PC-9 (cell line): ENCODE measurements around the gene SEBOX. TPM values are rescaled to one million over a fixed set of nuclear protein-coding genes. Genes with fewer than 3 reads are reported as not detected.

ENCODE experiments used
- BruUV-seq: library from RNA; stranded (reverse); fragments of 400-500 nt; replicated peaks from 2 replicates; lab custom pipeline; 2021; lab: Mats Ljungman, UMichigan
- CTCF ChIA-PET: fragments of 300-600 bp; sonication (Branson Sonifier 250); formaldehyde crosslinking; loops from one replicate; lab custom pipeline; 2022; ENCODE audit warnings: antibody characterized with exemption; lab: Charles Lee
- POLR2A ChIA-PET: fragments of 300-600 bp; sonication (Branson Sonifier 250); formaldehyde crosslinking; loops from one replicate; lab custom pipeline; 2022; ENCODE audit warnings: antibody characterized with exemption; ENCODE audit not compliant: unreplicated experiment; lab: Charles Lee
- DNase-seq, 2 experiments: peaks; one replicate each; pipeline versions ENCODE4 v3.0.0 to v3.0.0-alpha.2; 2015 to 2022; ENCODE audit warnings: mixed read lengths in 1 of 2
- H2AFZ ChIP-seq: fragments of 200-600 bp; sonication (generic); 2 replicates; pipeline ENCODE4 v1.8.1; 2017; ENCODE audit warnings: antibody characterized with exemption
- H3F3A ChIP-seq: fragments of 200-600 bp; sonication (generic); 2 replicates; pipeline ENCODE4 v1.8.1; 2017; ENCODE audit warnings: antibody characterized with exemption, mild to moderate bottlenecking, low read depth; ENCODE audit not compliant: insufficient read depth
- H3K27ac ChIP-seq: fragments of 200-600 bp; sonication (generic); 2 replicates; pipeline ENCODE4 v1.6.1; 2016; ENCODE audit warnings: mixed run types
- H3K27me3 ChIP-seq: fragments of 200-600 bp; sonication (generic); 2 replicates; pipeline ENCODE4 v1.6.1; 2016; ENCODE audit warnings: low read depth, mixed run types; ENCODE audit not compliant: insufficient read depth
- H3K36me3 ChIP-seq: fragments of 200-600 bp; sonication (generic); 2 replicates; pipeline ENCODE4 v1.6.1; 2016; ENCODE audit warnings: low read depth, mixed run types
- H3K4me1 ChIP-seq: fragments of 200-600 bp; sonication (generic); replicated peaks from 2 replicates; pipeline ENCODE4 v1.6.1; 2016; ENCODE audit warnings: mixed run types; ENCODE audit not compliant: insufficient read depth
- H3K4me2 ChIP-seq: fragments of 200-600 bp; sonication (generic); 2 replicates; pipeline ENCODE4 v1.6.1; 2017; ENCODE audit warnings: mixed run types
- H3K4me3 ChIP-seq: fragments of 200-600 bp; sonication (generic); 2 replicates; pipeline ENCODE4 v1.6.1; 2016; ENCODE audit warnings: mixed run types
- H3K79me2 ChIP-seq: fragments of 200-600 bp; sonication (generic); 2 replicates; pipeline ENCODE4 v1.6.1; 2017; ENCODE audit warnings: low read depth, mixed run types
- H3K9me2 ChIP-seq: fragments of 200-600 bp; sonication (generic); 2 replicates; pipeline ENCODE4 v1.8.1; 2017; ENCODE audit warnings: mild to moderate bottlenecking; ENCODE audit not compliant: insufficient read depth
- H3K9me3 ChIP-seq: fragments of 200-600 bp; sonication (generic); 2 replicates; pipeline ENCODE4 v1.8.1; 2016; ENCODE audit warnings: low read depth; ENCODE audit not compliant: insufficient read depth
- H4K20me1 ChIP-seq: fragments of 200-600 bp; sonication (generic); 2 replicates; pipeline ENCODE4 v1.8.1; 2017; ENCODE audit not compliant: insufficient read depth
- EZH2 ChIP-seq: fragments of 200-600 bp; sonication (generic); IDR thresholded peaks from 2 replicates; pipeline ENCODE4 v1.8.0; 2017; ENCODE audit warnings: antibody characterized with exemption, low read depth
- intact Hi-C: fragments of 100-400 bp; cut with micrococcal nuclease; formaldehyde crosslinking; loops from one replicate; pipeline ENCODE4 v1.10.0; 2022; ENCODE audit not compliant: unreplicated experiment
- total RNA-seq: library from RNA; stranded (reverse); gene quantifications from 2 replicates; pipeline ENCODE4 v1.2.3, GENCODE V29; 2021
- TF ChIP-seq, protein P1 (sequence below): fragments of 200-600 bp; sonication (generic); conservative IDR thresholded peaks from 2 replicates; pipeline ENCODE4 v1.6.1; 2017; ENCODE audit warnings: mixed run types, antibody characterized with exemption, mild to moderate bottlenecking, moderate library complexity

SEBOX gene
- total RNA-seq, 1 experiment from 2014 or later = not detected

DNA sequence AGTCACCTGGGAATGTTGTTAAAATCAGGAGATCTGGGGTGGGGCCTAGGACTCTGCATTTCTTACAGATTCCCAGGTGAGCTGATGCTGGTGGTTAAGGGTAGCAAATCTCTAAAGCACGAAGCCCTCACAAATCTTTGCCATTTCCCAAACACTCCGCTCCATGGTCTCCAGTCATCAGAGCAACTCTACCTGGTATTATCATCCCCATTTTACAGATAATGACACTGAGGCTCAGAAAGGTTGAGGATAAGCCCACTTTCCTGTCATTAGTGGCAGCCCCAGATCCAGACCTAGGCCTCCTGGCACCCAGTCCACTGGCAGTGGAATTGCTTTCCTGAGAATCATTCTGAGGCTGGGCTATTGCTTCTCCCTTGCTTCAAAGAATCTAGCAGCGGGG lies 32.3 kb upstream of the SEBOX start:
- Histone ChIP-seq H3F3A (peaks cover 6% of the 10 kb centered on the region; the same call in 1 of the 2 replicates), H3K27me3 (no peaks in the 10 kb centered on the region), H3K9me3 (no peaks in the 10 kb centered on the region), H3K79me2 (no peaks in the 10 kb centered on the region), H3K4me3 (no peak overlapping the region), H3K36me3 (0 out of 2 replicates have a peak, but pooled peaks cover 8% of the 10 kb centered on the region), H2AFZ (no peak overlapping the region), H3K9me2 (no peaks in the 10 kb centered on the region), H3K27ac (no peak overlapping the region), H3K4me1 (no peaks in the 10 kb centered on the region), H3K4me2 (no peak overlapping the region), H4K20me1 (no peaks in the 10 kb centered on the region)
- no peak for DNase-seq
- no TSS peak for BruUV-seq
- TF ChIP-seq EZH2 = no peak
- TF ChIP-seq, protein P1, sequence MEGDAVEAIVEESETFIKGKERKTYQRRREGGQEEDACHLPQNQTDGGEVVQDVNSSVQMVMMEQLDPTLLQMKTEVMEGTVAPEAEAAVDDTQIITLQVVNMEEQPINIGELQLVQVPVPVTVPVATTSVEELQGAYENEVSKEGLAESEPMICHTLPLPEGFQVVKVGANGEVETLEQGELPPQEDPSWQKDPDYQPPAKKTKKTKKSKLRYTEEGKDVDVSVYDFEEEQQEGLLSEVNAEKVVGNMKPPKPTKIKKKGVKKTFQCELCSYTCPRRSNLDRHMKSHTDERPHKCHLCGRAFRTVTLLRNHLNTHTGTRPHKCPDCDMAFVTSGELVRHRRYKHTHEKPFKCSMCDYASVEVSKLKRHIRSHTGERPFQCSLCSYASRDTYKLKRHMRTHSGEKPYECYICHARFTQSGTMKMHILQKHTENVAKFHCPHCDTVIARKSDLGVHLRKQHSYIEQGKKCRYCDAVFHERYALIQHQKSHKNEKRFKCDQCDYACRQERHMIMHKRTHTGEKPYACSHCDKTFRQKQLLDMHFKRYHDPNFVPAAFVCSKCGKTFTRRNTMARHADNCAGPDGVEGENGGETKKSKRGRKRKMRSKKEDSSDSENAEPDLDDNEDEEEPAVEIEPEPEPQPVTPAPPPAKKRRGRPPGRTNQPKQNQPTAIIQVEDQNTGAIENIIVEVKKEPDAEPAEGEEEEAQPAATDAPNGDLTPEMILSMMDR = no peak
- CTCF ChIA-PET = interaction anchor here (0.6 kb wide), 1 partner anchor 24 kb away, joined by 3 read pairs; no protein-coding TSS in a partner anchor
- POLR2A ChIA-PET = no interaction called here
- intact Hi-C loops = no loop called here

DNA sequence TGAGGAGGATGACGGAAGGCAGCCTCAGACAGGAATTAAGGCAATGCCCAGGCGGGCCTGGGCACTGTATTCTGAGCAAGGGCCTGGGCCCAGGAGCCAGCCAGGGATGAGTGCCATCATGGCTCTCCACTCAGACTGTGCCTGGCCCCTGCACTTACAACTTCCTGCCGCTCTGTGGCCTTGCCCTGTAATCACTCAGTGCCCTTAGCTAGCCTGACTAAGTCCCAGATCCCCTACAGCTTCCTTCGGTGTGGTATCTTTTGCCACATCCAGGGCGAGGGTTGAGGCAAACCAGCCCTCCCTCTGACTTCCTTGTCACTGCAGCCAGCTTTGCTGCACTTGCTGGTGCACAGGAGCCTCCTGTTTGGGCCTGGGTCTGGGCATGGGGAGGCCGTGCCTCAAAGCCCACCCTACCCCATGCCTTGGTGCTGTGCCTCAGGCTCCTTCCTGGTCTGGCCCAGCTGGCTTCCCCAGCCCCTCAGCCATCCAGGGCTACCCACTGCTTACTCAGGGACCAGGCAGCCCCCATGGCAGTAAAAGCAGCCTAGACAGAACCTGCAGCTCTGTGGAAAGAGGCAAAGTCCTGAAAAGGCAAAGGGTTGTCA lies 31.7 kb upstream of the SEBOX start:
- DNase-seq = no peak
- H3K4me2 ChIP-seq = no peak overlapping the region
- POLR2A ChIA-PET = no interaction called here
- no peaks in the 10 kb centered on the region for H3K9me2 ChIP-seq
- no peaks in the 10 kb centered on the region for H3K9me3 ChIP-seq
- TF ChIP-seq EZH2 = no peak
- TF ChIP-seq, protein P1 = no peak
- no peaks in the 10 kb centered on the region for H3K27me3 ChIP-seq
- no TSS peak for BruUV-seq
- H4K20me1 ChIP-seq = no peaks in the 10 kb centered on the region
- H3K36me3 ChIP-seq = 0 out of 2 replicates have a peak, but pooled peaks cover 5% of the 10 kb centered on the region
- intact Hi-C loops = no loop called here
- H3K79me2 ChIP-seq = no peaks in the 10 kb centered on the region
- peaks cover 6% of the 10 kb centered on the region; the same call in 1 of the 2 replicates for H3F3A ChIP-seq
- no peaks in the 10 kb centered on the region for H3K4me1 ChIP-seq
- H3K27ac ChIP-seq = no peak overlapping the region
- CTCF ChIA-PET = interaction anchor here (0.6 kb wide), 1 partner anchor 23 kb away, joined by 3 read pairs; no protein-coding TSS in a partner anchor
- H2AFZ ChIP-seq = no peak overlapping the region
- H3K4me3 ChIP-seq = no peak overlapping the region

DNA sequence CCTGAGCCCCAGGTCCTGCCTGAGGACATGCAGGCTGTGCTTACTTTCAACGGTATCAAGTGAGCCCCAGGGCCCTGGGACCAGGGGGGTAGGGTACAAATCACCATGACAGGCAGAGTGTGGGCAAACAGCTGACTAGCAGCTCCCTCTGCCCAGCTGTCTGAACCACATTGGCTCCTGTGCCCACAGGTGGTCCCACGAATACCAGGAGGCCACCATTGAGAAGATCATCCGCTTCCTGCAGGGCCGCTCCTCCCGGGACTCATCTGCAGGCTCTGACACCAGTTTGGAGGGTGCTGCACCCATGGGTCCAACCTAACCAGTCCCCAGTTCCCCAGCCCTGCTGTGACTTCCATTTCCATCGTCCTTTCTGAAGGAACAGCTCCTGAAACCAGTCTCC lies 31.0 kb upstream of the SEBOX start:
- no peak for DNase-seq
- ChIA-PET CTCF (no interaction called here), POLR2A (no interaction called here)
- H3K9me3 ChIP-seq = no peaks in the 10 kb centered on the region
- 0 out of 2 replicates have a peak, but pooled peaks cover 4% of the 10 kb centered on the region for H3K36me3 ChIP-seq
- H3K27ac ChIP-seq = no peak overlapping the region
- no peaks in the 10 kb centered on the region for H3K9me2 ChIP-seq
- H3K4me3 ChIP-seq = no peak overlapping the region
- no TSS peak for BruUV-seq
- no peak overlapping the region for H2AFZ ChIP-seq
- H3K4me2 ChIP-seq = no peak overlapping the region
- intact Hi-C loops = no loop called here
- H3K79me2 ChIP-seq = no peaks in the 10 kb centered on the region
- H3F3A ChIP-seq = peaks cover 6% of the 10 kb centered on the region; the same call in 1 of the 2 replicates
- no peaks in the 10 kb centered on the region for H3K4me1 ChIP-seq
- H3K27me3 ChIP-seq = no peaks in the 10 kb centered on the region
- H4K20me1 ChIP-seq = no peaks in the 10 kb centered on the region
- TF ChIP-seq, protein P1 = no peak
- TF ChIP-seq EZH2 = no peak
